ENCODE measurements around the gene MAGEA9B. TPM values are rescaled to one million over a fixed set of nuclear protein-coding genes. Genes with fewer than 3 reads are reported as not detected.
"Not testable (repeated sequence)": the region's sequence is repeated elsewhere in the genome, so short reads cannot be mapped to it uniquely, and the experiment has no call there.

Gene MAGEA9B
- total RNA-seq, 1 experiment from 2014 or later = not detected

GRCh38 chrX:149534926-149535602 is 52.2 kb downstream of the MAGEA9B start:
- DNase-seq (ENCODE audit: low spot score) = not testable (repeated sequence)

GRCh38 chrX:149533999-149534398 is 53.3 kb downstream of the MAGEA9B start:
- DNase-seq (ENCODE audit: low spot score) = not testable (repeated sequence)

- DNase-seq (ENCODE audit: low spot score) = not testable (repeated sequence)
Observed at GRCh38 chrX:149532868-149533267, 54.4 kb downstream of the MAGEA9B start.

Other genes starting within 250 kb of the MAGEA9B start
- 67.1 and 75.1 TPM in 2 replicates for gene IDS, start 82.2 kb downstream of the MAGEA9B start, total RNA-seq (2014; rRNA removed; shearing (Covaris generic))
- 15.7 and 22.0 TPM in 2 replicates for gene EOLA1, start 46.4 kb downstream of the MAGEA9B start, total RNA-seq (2014; rRNA removed; shearing (Covaris generic))
- gene HSFX3, start 37.5 kb downstream of the MAGEA9B start, total RNA-seq (2014; rRNA removed; shearing (Covaris generic)) = not detected in 2 replicates
- gene HSFX2, start 7.9 kb upstream of the MAGEA9B start, total RNA-seq (2014; rRNA removed; shearing (Covaris generic)) = not detected in 2 replicates
- gene TMEM185A, start 44.3 kb upstream of the MAGEA9B start, total RNA-seq (2014; rRNA removed; shearing (Covaris generic)) = 13.1 and 20.6 TPM in 2 replicates
- 2.6 and 10.0 TPM in 2 replicates for gene MAGEA11, start 124.6 kb upstream of the MAGEA9B start, total RNA-seq (2014; rRNA removed; shearing (Covaris generic))
- gene HSFX1, start 186.6 kb upstream of the MAGEA9B start, total RNA-seq (2014; rRNA removed; shearing (Covaris generic)) = not detected in 2 replicates
- gene MAGEA9, start 194.5 kb upstream of the MAGEA9B start, total RNA-seq (2014; rRNA removed; shearing (Covaris generic)) = not detected in 2 replicates

All from H4 (cell line).